Neuronal stem cell (in vitro differentiated cells): ENCODE measurements around the gene RANBP3.

Source experiments
- DNase-seq: peaks from one replicate; pipeline ENCODE4 v3.0.0-alpha.2; 2013; ENCODE audit warnings: low spot score
- H2AFZ ChIP-seq: one replicate; pipeline ENCODE4 v1.6.1; 2013; ENCODE audit warnings: mild to moderate bottlenecking, low read length, inconsistent platforms
- H2AK5ac ChIP-seq: 2 replicates; pipeline ENCODE4 v1.6.1; 2013; ENCODE audit warnings: low read depth, mild to moderate bottlenecking, inconsistent platforms, low read length, moderate library complexity, mixed read lengths
- H2BK120ac ChIP-seq: 2 replicates; pipeline ENCODE4 v1.6.1; 2013; ENCODE audit warnings: low read depth, mild to moderate bottlenecking, inconsistent platforms, low read length, moderate library complexity, mixed read lengths
- H2BK12ac ChIP-seq: one replicate; pipeline ENCODE4 v1.6.1; 2013; ENCODE audit warnings: low read length, inconsistent platforms
- H2BK15ac ChIP-seq: 2 replicates; pipeline ENCODE4 v1.6.1; 2013; ENCODE audit warnings: mild to moderate bottlenecking, low read length, inconsistent platforms, mixed read lengths
- H2BK5ac ChIP-seq: one replicate; pipeline ENCODE4 v1.6.1; 2013; ENCODE audit warnings: inconsistent platforms, mild to moderate bottlenecking, low read length, moderate library complexity
- H3K14ac ChIP-seq: one replicate; pipeline ENCODE4 v1.6.1; 2013; ENCODE audit warnings: low read length, inconsistent platforms
- H3K18ac ChIP-seq: 2 replicates; pipeline ENCODE4 v1.6.1; 2013; ENCODE audit warnings: low read length, inconsistent platforms
- H3K23ac ChIP-seq: 2 replicates; pipeline ENCODE4 v1.6.1; 2013; ENCODE audit warnings: low read depth, mild to moderate bottlenecking, mixed read lengths, low read length, inconsistent platforms; ENCODE audit not compliant: poor library complexity
- H3K27ac ChIP-seq: replicated peaks from 3 replicates; pipeline ENCODE4 v1.5.1; 2013; ENCODE audit warnings: low read length, inconsistent platforms
- H3K27me3 ChIP-seq, 3 experiments: 2 replicates each; pipeline ENCODE4 v1.6.1; 2013; ENCODE audit warnings: low read length in 3 of 3, mild to moderate bottlenecking in 2 of 3, inconsistent platforms in 1 of 3, low read depth in 1 of 3, mixed read lengths in 1 of 3, moderate library complexity in 1 of 3; ENCODE audit not compliant: control insufficient read depth in 3 of 3, insufficient read depth in 3 of 3
- H3K36me3 ChIP-seq, 2 donors: replicated peaks in 1 of 2; 2 replicates each; pipeline ENCODE4 v1.6.1; 2013; ENCODE audit warnings: low read length in 2 of 2; ENCODE audit not compliant: control insufficient read depth in 2 of 2, insufficient read depth in 2 of 2
- H3K4ac ChIP-seq: 2 replicates; pipeline ENCODE4 v1.6.1; 2013; ENCODE audit warnings: inconsistent platforms, mild to moderate bottlenecking, low read length, moderate library complexity
- H3K4me1 ChIP-seq, 2 donors: 1 replicate in 1 of 2; 2 replicates in 1 of 2; pipeline ENCODE4 v1.6.1; 2013; ENCODE audit warnings: low read length in 2 of 2, low read depth in 1 of 2; ENCODE audit not compliant: control insufficient read depth in 2 of 2, insufficient read depth in 1 of 2
- H3K4me2 ChIP-seq: one replicate; pipeline ENCODE4 v1.6.1; 2013; ENCODE audit warnings: mild to moderate bottlenecking, low read length, inconsistent platforms; ENCODE audit not compliant: insufficient read depth, poor library complexity, severe bottlenecking
- H3K4me3 ChIP-seq, 2 donors: 2 replicates each; pipeline ENCODE4 v1.5.1; 2013; ENCODE audit warnings: low read length in 2 of 2, mild to moderate bottlenecking in 2 of 2, inconsistent platforms in 1 of 2, moderate library complexity in 1 of 2
- H3K79me1 ChIP-seq: one replicate; pipeline ENCODE4 v1.6.1; 2013; ENCODE audit warnings: low read depth, mild to moderate bottlenecking, inconsistent platforms, low read length, moderate library complexity
- H3K9ac ChIP-seq: one replicate; pipeline ENCODE4 v1.6.1; 2013; ENCODE audit warnings: mild to moderate bottlenecking, low read depth, low read length, inconsistent platforms; ENCODE audit not compliant: poor library complexity
- H3K9me3 ChIP-seq, 2 donors: replicated peaks in 1 of 2; 2 replicates each; pipeline versions ENCODE3 to v1.6.1; 2013; ENCODE audit warnings: low read length in 2 of 2, mild to moderate bottlenecking in 2 of 2, inconsistent platforms in 1 of 2, low read depth in 1 of 2, mixed read lengths in 1 of 2, moderate library complexity in 1 of 2; ENCODE audit not compliant: control insufficient read depth in 2 of 2, insufficient read depth in 1 of 2
- H4K8ac ChIP-seq: one replicate; pipeline ENCODE4 v1.6.1; 2013; ENCODE audit warnings: low read depth, mild to moderate bottlenecking, inconsistent platforms, low read length, moderate library complexity
- H4K91ac ChIP-seq: one replicate; pipeline ENCODE4 v1.6.1; 2013; ENCODE audit warnings: low read length, low read depth, mild to moderate bottlenecking, inconsistent platforms; ENCODE audit not compliant: poor library complexity
- WGBS, 2 donors: extraction: QIAGEN DNeasy Blood & Tissue Kit; methylation state at CpG; one replicate each; pipeline ENCODE4 v1.1.7; 2013; ENCODE audit warnings: missing lambda C conversion rate in 2 of 2, mixed read lengths in 1 of 2; ENCODE audit not compliant: insufficient read length in 2 of 2, insufficient replicate concordance in 1 of 2; ENCODE audit errors: extremely low coverage in 2 of 2; 5-methylcytosine and 5-hydroxymethylcytosine counted together

Gene RANBP3

DNA sequence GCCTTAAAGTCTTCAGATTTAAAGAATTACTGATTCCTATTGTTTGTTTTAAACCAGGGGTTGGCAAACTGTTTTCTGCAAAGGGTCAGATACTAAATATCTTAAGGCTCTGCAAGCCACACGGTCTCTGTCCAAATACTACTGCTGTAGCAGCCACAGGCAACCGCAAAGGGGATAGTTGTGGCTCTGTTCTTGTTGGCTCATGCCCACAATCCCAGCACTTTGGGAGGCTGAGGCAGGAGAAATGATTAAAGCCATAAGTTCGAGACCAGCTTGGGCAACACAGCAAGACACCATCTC, 22.4 kb downstream of the RANBP3 start:
- Histone ChIP-seq H2BK5ac (no peak overlapping the region), H3K27ac (no peak overlapping the region), H3K36me3 (peaks cover 0 to 20% of the 10 kb centered on the region in 2 donors), H4K91ac (no peak overlapping the region), H2AFZ (no peak overlapping the region), H3K79me1 (peaks cover 18% of the 10 kb centered on the region), H3K9ac (no peak overlapping the region), H3K23ac (no peak overlapping the region), H4K8ac (no peak overlapping the region), H2BK12ac (no peak overlapping the region), H2BK15ac (no peak overlapping the region), H3K18ac (no peak overlapping the region), H3K4me3 (no peak overlapping the region), H3K9me3 (no peaks in the 10 kb centered on the region), H2BK120ac (no peak overlapping the region), H3K4ac (no peak overlapping the region), H3K4me2 (no peak overlapping the region), H2AK5ac (no peak overlapping the region), H3K4me1 (peaks cover 38 to 54% of the 10 kb centered on the region in 2 donors), H3K14ac (no peak overlapping the region), H3K27me3 (no peaks in the 10 kb centered on the region)
- WGBS, 2 donors: no CpG with 5 or more reads among the region's 3 CpGs
- no peak for DNase-seq

GRCh38 chr19:5954293-5954692, 23.6 kb downstream of the RANBP3 start:
- Histone ChIP-seq H3K9me3 (no peaks in the 10 kb centered on the region), H2AFZ (no peak overlapping the region), H3K9ac (no peak overlapping the region), H3K27me3 (no peaks in the 10 kb centered on the region), H4K91ac (no peak overlapping the region), H2BK12ac (no peak overlapping the region), H4K8ac (no peak overlapping the region), H3K4ac (no peak overlapping the region), H3K4me3 (no peak overlapping the region), H3K14ac (no peak overlapping the region), H3K27ac (no peak overlapping the region), H2AK5ac (no peak overlapping the region), H2BK15ac (no peak overlapping the region), H2BK5ac (no peak overlapping the region), H3K36me3 (peaks cover 0 to 30% of the 10 kb centered on the region in 2 donors), H3K23ac (no peak overlapping the region), H3K4me2 (no peak overlapping the region), H2BK120ac (no peak overlapping the region), H3K4me1 (peaks cover 44 to 54% of the 10 kb centered on the region in 2 donors), H3K79me1 (peaks cover 13% of the 10 kb centered on the region), H3K18ac (no peak overlapping the region)
- no CpG with 5 or more reads among the region's 6 CpGs for WGBS, 2 donors
- DNase-seq: no peak

GRCh38 chr19:5953680-5954213, 24.2 kb downstream of the RANBP3 start:
- no peak overlapping the region for H3K4me3 ChIP-seq
- H3K9me3 ChIP-seq: no peaks in the 10 kb centered on the region
- H4K91ac ChIP-seq: no peak overlapping the region
- H2BK5ac ChIP-seq: no peak overlapping the region
- H3K4me2 ChIP-seq: no peak overlapping the region
- H3K79me1 ChIP-seq: peaks cover 12% of the 10 kb centered on the region
- peaks cover 44 to 49% of the 10 kb centered on the region in 2 donors for H3K4me1 ChIP-seq
- no peak overlapping the region for H2BK120ac ChIP-seq
- H3K23ac ChIP-seq: no peak overlapping the region
- H2AFZ ChIP-seq: no peak overlapping the region
- WGBS, 2 donors: no CpG with 5 or more reads among the region's 17 CpGs
- H3K4ac ChIP-seq: no peak overlapping the region
- H4K8ac ChIP-seq: no peak overlapping the region
- no peaks in the 10 kb centered on the region for H3K27me3 ChIP-seq
- no peak overlapping the region for H3K18ac ChIP-seq
- H2BK15ac ChIP-seq: no peak overlapping the region
- peaks cover 0 to 31% of the 10 kb centered on the region in 2 donors for H3K36me3 ChIP-seq
- no peak overlapping the region for H2AK5ac ChIP-seq
- H2BK12ac ChIP-seq: no peak overlapping the region
- H3K27ac ChIP-seq: no peak overlapping the region
- no peak for DNase-seq
- no peak overlapping the region for H3K9ac ChIP-seq
- no peak overlapping the region for H3K14ac ChIP-seq

- no peak overlapping the region for H4K8ac ChIP-seq
- H3K27ac ChIP-seq: no peak overlapping the region
- no peak for DNase-seq
Measured at GRCh38 chr19:5953030-5953589, 24.8 kb downstream of the RANBP3 start.

More at GRCh38 chr19:5953030-5953589, 24.8 kb downstream of the RANBP3 start:
- no peak overlapping the region for H2BK120ac ChIP-seq
- H4K91ac ChIP-seq: no peak overlapping the region
- H2AFZ ChIP-seq: no peak overlapping the region
- peaks cover 12% of the 10 kb centered on the region for H3K79me1 ChIP-seq
- H3K14ac ChIP-seq: no peak overlapping the region
- no peak overlapping the region for H2BK12ac ChIP-seq
- no peak overlapping the region for H2BK5ac ChIP-seq
- WGBS, 2 donors: no CpG with 5 or more reads among the region's 5 CpGs
- H3K27me3 ChIP-seq: no peaks in the 10 kb centered on the region
- no peak overlapping the region for H3K23ac ChIP-seq
- no peak overlapping the region for H3K9ac ChIP-seq
- no peak overlapping the region for H2AK5ac ChIP-seq
- no peak overlapping the region for H2BK15ac ChIP-seq
- H3K4me3 ChIP-seq: no peak overlapping the region
- H3K36me3 ChIP-seq: peaks cover 0 to 31% of the 10 kb centered on the region in 2 donors
- H3K18ac ChIP-seq: no peak overlapping the region
- peaks cover 38 to 42% of the 10 kb centered on the region in 2 donors for H3K4me1 ChIP-seq
- no peak overlapping the region for H3K4me2 ChIP-seq
- H3K9me3 ChIP-seq: no peaks in the 10 kb centered on the region
- no peak overlapping the region for H3K4ac ChIP-seq
